ENCODE results near the gene GTF2IRD1.
"Not testable (repeated sequence)": the region's sequence is repeated elsewhere in the genome, so short reads cannot be mapped to it uniquely, and the experiment has no call there.

The GTF2IRD1 gene

DNA sequence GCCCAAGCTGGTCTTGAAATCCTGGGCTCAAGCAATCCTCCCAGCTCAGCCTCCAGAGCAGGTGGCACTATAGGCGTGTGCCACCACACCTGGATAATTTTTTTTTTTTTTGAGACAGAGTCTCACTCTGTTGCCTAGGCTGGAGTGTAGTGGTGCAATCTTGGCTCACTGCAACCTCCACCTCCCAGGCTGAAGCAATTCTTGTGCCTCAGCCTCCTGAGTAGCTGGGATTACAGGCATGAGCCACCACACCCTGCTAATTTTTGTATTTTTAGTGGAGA lies 16.5 kb upstream of the GTF2IRD1 start:
- not testable (repeated sequence) for ATAC-seq

- ATAC-seq = no peak
Measured at GRCh38 chr7:74438327-74438726, 15.4 kb upstream of the GTF2IRD1 start.

GRCh38 chr7:74439541-74439940 lies 14.2 kb upstream of the GTF2IRD1 start:
- no peak for ATAC-seq

DNA sequence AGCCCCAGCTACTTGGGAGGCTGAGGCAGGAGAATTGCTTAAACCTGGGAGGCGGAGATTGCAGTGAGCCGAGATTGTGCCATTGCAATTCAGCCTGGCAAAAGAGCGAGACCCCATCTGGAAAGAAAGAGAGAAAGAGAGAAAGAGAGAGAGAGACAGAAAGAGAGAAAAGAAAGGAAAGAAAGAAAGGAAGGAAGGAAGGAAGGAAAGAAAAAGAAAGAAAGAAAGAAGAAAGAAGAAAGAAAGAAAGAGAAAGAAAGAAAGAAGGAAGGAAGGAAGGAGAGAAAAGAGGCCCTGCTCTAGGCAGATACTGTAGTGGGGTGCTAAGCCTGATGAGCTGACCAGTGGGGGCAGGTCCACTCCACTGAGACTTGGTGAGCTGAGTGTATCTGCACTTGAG lies 13.6 kb upstream of the GTF2IRD1 start:
- ATAC-seq = not testable (repeated sequence)

- no peak for ATAC-seq
Measured at GRCh38 chr7:74441801-74442200, 11.9 kb upstream of the GTF2IRD1 start.

DNA sequence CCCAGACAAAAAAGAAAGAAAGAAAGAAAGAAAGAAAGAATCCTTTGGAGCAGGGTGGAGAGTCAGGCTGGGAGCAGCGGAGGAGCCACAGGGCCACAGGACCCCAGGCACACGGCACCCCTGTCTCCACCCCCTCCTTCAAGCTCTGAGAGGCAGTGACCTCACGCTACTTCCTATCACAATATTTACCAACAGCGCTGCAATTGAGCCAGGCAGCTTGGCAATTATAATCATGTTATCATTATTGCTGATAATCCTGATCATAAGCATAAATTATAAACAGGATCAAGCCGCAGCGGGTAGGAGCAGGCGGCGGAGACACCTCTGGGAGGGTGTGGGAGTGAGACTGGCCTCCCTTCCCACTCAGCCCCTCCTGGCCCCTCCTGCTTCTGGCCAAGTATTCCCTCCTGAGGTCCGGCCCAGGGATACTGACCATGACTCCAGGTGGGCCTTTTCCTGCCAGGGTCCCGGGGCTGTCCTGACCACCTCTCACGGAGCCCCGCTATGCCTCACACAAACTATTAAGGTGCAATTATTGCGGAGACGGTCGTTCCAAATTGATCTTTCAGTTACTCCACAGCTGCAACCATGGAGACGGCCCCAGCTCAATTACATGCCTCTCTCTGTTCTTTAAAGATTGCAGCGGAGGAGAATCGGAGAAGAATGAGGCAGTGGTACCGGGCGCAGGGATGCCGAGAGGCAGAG lies 10.0 kb upstream of the GTF2IRD1 start:
- ATAC-seq = no peak

DNA sequence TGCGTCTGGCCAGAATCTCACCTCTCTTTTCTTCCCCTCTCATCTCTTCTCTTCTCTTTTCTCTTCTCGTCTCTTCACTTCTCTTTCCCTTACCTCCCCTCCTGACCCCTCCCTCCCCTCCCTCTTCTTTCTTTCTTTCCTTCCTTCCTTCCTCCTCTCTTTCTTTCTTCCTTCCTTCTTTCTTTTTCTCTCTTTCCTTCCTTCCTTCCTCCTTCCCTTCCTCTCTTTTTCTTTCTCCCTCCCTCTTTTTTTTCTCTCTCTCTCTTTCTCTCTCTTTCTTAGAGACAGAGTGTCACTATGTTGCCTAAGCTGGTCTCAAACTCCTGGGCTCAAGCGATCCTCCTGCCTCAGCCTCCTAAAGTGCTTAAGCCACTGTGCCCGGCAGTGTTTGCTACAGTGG lies 4.6 kb upstream of the GTF2IRD1 start:
- no peak for ATAC-seq

- no peak for ATAC-seq
Measured at GRCh38 chr7:74449809-74450397, 3.8 kb upstream of the GTF2IRD1 start.

DNA sequence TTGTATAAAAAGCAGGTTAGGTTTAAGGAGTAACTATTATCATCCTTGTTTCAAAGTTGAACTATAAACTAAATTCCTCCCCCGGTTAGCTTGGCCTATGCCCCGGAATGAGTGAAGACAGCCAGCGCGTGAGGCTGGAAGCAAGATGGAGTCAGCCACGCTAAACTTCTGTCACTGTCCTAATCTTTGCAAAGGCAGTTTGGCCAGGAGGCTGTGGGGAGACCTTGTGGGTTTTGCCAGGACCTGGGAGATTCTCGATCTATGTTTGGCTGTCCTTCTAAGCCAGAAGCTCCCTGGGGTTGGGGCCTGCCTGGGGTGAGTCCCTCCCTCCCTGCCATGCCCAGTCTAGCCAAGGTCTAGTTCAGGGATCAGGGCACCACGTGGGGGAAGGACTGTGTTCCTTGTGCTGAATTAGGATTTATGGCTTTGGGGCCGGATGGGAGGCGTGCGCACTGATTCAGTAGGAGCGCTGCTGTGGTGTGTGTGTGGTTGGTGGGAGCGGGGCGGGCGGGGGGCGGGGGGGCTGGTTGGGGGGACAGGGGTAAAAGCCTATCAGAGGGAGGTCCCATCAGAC lies 871 bp upstream of the GTF2IRD1 start:
- ATAC-seq = no peak

DNA sequence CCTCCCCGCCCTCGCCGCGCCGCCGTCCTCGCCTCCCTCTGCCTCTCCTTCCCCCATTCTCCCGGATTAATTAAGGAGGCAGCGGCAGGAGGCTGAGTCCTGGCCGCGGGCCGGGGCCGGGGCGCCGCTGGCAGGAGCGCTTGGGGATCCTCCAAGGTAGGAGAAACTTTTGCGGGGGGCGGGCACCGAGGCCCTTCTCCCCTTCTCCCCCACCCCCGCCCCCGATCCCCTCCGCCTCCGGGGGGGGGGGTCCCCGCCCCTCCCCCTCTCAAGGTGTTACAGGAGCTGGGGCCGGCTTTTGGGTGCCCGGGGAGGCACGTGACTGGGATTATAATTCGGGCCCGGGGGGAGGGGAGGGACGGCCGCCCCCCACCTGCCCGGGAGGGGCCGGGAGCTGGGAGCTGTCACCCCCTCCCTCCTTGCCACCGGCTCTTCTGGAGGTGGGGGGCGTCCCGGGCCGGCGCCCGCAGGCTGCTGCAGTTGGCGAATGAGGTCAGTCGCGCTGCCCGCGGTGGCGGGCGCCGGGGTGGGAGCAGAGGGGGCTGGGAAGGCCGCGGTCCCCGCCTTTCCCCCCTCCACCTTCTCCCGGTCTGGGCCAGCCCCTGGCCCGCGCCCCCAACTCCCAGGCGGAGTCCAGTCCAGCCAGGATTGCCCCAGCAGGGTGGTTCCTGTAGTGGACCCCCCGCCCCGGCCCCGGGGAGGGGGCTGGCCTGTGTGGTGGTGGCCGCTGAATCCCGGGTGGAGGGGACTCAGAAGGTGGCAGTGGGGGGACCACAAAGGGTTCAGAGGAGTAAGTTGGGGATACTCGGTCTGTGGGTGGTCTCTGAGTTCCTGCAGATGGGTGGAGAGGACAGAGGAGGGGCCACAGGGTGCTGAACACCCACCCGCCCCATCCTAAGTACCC lies 567 bp downstream of the GTF2IRD1 start:
- ATAC-seq = no peak

DNA sequence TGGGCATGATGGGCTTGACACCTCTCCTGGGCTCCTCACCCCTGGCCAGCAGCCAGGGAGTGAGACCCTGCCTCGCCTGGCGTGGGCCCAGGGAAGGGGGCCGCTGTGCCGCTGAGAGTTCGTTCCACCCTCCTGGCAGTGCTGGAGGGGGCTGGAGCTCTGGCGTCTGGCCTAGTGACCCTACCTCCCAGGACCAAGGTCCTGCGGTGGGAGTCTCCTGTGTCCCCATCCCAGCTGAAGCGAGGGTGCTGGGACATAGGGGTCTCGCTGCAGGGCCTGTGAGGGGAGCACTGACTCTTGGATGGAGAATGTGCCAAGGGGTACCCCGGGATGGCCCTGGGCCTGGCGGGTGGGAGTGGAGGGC lies 1.2 kb downstream of the GTF2IRD1 start:
- no peak for ATAC-seq

DNA sequence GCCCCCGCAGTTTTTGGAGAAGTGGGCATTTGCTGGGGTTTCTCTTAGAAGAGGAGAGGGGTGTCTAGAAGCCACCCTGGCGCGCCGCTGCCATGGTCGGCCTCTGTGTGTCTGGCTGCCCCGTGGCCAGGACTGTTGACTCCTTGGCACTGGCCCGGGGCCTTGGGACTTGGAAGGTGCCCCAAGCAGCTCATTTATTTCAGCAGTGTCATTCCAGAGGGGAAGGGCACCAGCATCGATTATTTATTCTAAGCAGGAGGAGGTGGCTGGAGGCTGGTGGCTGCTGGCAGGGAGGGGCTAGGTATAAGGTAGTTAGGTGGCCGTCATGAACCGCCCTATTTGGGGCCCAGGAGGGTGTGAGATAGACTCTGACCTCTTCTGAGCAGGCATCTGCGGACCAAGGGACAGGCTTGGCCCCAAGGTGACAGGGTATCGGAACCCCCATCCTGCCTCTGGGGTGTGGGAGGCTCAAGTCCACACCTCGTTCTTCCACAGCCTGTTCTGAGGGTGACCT lies 1.6 kb downstream of the GTF2IRD1 start:
- no peak for ATAC-seq

- no peak for ATAC-seq
Measured at GRCh38 chr7:74455928-74456327, 2.2 kb downstream of the GTF2IRD1 start.

GRCh38 chr7:74457007-74457406 lies 3.3 kb downstream of the GTF2IRD1 start:
- ATAC-seq = no peak

DNA sequence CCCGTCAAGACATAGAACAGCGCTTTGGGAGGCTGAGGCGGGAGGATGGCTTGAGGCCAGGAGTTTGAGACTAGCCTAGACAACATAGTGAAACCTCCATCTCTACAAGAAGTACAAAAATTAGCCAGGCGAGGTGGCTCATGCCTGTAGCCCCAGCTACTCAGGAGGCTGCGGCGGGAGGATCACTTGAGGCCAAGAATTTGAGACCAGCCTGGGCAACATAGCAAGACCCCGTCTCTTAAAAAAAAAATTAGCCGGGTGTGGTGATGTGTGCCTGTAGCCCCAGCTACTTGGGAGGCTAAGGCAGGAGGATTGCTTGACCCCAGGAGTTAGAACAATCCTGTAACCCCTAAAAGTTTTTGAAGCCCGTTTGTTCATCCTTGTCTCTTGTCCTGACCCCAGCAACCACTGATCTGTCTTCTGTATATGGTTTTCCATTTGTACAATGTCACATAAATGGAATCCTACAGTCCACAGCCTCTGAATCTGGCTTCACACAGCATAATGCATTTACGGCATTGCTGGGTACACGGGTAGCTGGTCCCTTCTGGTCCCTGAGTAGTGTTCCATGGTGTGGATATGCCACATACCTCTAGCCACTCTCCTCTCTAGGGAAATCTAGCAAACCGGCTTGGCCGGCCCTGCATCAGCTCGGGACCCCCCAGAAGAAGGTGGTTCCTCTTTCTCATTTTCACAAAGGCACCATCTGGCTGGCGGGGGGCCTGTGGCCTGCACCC lies 8.4 kb downstream of the GTF2IRD1 start:
- no peak for ATAC-seq

- no peak for ATAC-seq
Measured at GRCh38 chr7:74462707-74463100, 9.0 kb downstream of the GTF2IRD1 start.

- ATAC-seq = no peak
Measured at GRCh38 chr7:74464931-74465886, 11.5 kb downstream of the GTF2IRD1 start.

GRCh38 chr7:74466196-74466813 lies 12.6 kb downstream of the GTF2IRD1 start:
- ATAC-seq = no peak

DNA sequence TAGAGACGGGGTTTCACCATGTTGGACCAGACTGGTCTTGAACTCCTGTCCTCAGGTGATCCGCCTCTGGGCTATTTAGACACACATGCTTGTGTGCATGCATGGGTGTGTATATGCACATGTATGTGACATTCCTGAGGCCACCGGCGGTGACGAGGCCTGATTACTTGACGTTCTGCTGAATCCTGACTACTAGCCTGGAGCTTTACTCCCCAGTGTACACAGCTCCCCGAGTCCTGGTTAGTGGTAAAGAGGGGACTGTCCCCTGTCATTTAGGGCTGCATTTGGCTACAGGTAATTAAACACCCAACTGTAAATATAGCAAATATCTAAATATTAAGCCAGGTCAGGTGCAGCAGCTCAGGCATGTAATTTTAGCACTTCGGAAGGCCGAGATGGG lies 14.2 kb downstream of the GTF2IRD1 start:
- no peak for ATAC-seq

- ATAC-seq = no peak
Measured at GRCh38 chr7:74470504-74470903, 16.8 kb downstream of the GTF2IRD1 start.

GRCh38 chr7:74473116-74473515 lies 19.4 kb downstream of the GTF2IRD1 start:
- no peak for ATAC-seq

Data from activated CD4-positive, CD25-positive, alpha-beta regulatory T cell treated with anti-CD3 and anti-CD28 coated beads, Interleukin-2, amount 50 U/mL, for 24 hours (primary cell).